ENCODE measurements around the gene PIP5K1B.

- TF ChIP-seq CTCF (IDR thresholded peaks at IDR 0.05; ENCODE audit: low read depth, low read length, poor library complexity, severe bottlenecking) (no peak), EZH2phosphoT487 (IDR thresholded peaks at IDR 0.05; ENCODE audit: borderline replicate concordance, low read length) (no peak)
Observed at GRCh38 chr9:68714416-68715180, 9.6 kb downstream of the PIP5K1B start.
